ENCODE results near the gene C9orf43.

DNA sequence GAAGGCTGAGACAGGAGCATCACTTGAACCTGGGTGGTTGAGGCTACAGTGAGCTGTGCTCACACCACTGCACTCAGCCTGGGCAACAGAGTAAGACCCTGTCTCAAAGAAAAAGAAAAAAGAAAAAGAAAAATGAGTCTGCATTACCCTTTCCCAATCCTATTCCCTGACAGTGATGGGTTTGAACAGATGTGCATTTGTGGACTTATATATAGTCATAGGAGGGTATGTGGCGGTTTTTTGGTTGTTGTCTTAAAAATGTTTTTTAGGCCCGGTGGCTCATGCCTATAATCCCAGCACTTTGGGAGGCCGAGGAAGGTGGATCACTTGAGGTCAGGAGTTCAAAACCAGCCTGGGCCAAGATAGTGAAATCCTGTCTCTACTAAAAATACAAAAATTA, 47.2 kb upstream of the C9orf43 start:
- TF ChIP-seq, protein P1, sequence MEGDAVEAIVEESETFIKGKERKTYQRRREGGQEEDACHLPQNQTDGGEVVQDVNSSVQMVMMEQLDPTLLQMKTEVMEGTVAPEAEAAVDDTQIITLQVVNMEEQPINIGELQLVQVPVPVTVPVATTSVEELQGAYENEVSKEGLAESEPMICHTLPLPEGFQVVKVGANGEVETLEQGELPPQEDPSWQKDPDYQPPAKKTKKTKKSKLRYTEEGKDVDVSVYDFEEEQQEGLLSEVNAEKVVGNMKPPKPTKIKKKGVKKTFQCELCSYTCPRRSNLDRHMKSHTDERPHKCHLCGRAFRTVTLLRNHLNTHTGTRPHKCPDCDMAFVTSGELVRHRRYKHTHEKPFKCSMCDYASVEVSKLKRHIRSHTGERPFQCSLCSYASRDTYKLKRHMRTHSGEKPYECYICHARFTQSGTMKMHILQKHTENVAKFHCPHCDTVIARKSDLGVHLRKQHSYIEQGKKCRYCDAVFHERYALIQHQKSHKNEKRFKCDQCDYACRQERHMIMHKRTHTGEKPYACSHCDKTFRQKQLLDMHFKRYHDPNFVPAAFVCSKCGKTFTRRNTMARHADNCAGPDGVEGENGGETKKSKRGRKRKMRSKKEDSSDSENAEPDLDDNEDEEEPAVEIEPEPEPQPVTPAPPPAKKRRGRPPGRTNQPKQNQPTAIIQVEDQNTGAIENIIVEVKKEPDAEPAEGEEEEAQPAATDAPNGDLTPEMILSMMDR (IDR thresholded peaks at IDR 0.05), result no peak
- TF ChIP-seq POLR2A (IDR thresholded peaks at IDR 0.05), result no peak
